Measurements from ENCODE around the gene SH3BP2. TPM values are rescaled to one million over a fixed set of nuclear protein-coding genes. Genes with fewer than 3 reads are reported as not detected.
A peak's percentile ranks its signal among the peaks of the same experiment; 100 is the strongest.

SH3BP2 gene
- polyA plus RNA-seq, 1 donor from 2014 or later: 22.7 TPM

DNA sequence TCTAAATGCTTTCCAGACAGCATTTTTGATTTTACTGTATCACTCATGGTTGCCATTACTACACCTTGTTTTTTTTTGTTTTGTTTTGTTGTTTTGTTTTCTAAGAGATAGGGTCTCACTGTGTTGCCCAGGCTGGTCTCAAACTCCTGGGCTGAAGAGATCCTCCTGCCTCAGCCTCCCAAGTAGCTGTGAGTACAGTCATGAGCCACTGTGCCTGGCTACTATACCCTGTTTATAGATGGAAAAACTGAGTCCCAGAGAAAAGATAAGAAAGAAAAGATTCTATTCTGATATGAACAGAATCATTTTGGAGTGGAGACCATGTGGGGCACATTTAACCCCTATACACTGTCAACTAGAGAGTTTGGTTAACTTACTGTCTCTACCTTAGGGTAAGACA lies 70.8 kb downstream of the SH3BP2 start:
- peaks cover 4% of the 10 kb centered on the region for H3K36me3 Mint-ChIP-seq
- no peaks in the 10 kb centered on the region for H3K27me3 Mint-ChIP-seq
- no peak overlapping the region for H3K4me3 Mint-ChIP-seq
- no peaks in the 10 kb centered on the region for H3K9me3 Mint-ChIP-seq
- no peak overlapping the region for H3K27ac Mint-ChIP-seq
- H3K4me1 Mint-ChIP-seq: peaks cover 62 to 76% (median 69%) of the 10 kb centered on the region in 3 donors

DNA sequence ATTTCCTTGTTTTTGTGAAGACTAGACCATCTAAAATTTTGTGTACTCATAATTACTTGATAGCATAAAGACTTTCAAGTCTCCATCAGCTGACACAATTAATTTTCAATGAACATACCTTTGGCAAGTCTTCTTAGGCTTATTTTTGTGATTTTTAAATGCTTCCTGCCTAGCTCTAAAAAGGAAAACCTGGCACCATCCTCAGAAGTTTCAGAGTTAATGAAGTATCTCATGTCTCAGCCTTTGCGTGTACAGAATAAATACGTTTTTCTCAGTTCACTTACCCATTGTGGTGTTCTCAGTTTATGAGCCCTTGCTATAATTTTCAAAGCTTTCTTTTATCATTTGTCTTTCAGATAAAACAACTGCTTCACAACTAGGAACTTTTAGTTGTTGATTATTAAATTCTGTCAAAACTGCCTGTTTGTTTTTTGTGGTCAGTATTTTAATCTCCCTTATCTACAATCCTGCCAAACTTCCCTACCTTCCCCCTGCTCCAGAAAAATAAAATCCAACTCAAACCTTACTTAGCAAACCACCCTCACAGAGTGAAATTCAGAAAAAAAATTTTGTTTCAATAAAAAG lies 72.4 kb downstream of the SH3BP2 start:
- Mint-ChIP-seq H3K27me3 (no peaks in the 10 kb centered on the region), H3K36me3 (no peaks in the 10 kb centered on the region), H3K4me1 (peaks cover 64 to 73% (median 67%) of the 10 kb centered on the region in 3 donors), H3K27ac (peak overlapping the region in 2 of 3 donors; percentile 5 to 67), H3K9me3 (no peaks in the 10 kb centered on the region), H3K4me3 (peak overlapping the region in 1 of 4 donors; percentile 73)

DNA sequence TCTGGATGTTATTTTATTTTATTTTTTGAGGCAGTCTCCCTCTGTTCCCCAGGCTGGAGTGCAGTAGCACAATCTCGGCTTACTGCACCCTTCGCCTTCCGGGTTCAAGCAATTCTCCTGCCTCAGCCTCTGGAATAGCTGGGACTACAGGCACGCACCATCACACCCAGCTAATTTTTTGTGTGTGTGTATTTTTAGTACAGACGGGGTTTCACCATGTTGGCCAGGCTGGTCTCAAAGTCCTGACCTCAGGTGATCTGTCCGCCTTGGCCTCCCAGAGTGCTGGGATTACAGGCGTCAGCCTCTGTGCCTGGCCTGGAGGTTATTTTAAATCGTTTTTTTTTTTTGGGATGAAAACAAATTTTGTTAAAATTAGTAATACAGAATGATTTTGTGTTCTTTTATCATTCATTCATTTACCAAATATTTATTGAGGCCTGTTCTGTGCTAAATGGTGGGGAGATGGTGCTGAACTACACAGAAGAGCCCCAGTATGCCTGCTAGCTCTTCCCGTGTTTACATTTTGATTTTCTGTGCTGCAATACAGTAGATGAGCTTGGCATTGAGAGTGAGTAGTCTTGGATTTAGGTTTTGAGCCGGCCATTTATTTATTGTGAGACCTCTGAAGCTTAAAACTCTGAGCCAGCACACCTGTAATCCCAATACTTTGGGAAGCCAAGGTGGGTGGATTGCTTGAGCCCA lies 73.4 kb downstream of the SH3BP2 start:
- peak overlapping the region in 1 of 3 donors; percentile 67 for H3K27ac Mint-ChIP-seq

DNA sequence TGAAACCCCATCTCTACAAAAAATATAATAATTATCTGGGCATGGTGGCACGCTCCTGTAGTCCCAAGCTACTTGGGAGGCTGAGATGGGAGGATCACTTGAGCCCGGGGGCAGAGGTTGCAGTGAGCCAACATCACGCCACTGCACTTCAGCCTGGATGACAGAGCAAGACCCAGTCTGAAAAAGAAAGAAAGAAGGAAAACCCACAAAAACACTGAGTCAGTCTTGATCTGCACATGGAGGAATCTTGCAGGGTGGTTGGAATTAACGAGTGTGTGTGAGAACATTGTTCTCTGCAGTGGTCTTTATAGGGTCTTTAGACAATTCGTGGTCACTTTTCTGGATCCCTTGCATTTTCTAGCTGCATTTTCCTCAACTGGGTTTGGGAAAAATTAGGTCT lies 74.0 kb downstream of the SH3BP2 start:
- Mint-ChIP-seq H3K4me1 (peaks cover 56 to 67% (median 60%) of the 10 kb centered on the region in 3 donors), H3K27me3 (no peaks in the 10 kb centered on the region), H3K4me3 (no peak overlapping the region), H3K9me3 (no peaks in the 10 kb centered on the region), H3K27ac (no peak overlapping the region), H3K36me3 (peaks cover under 1% of the 10 kb centered on the region)

More for the DNA sequence above, 73.4 kb downstream of the SH3BP2 start:
- Mint-ChIP-seq H3K4me3 (no peak overlapping the region), H3K36me3 (no peaks in the 10 kb centered on the region), H3K4me1 (peaks cover 56 to 67% (median 62%) of the 10 kb centered on the region in 3 donors), H3K9me3 (no peaks in the 10 kb centered on the region), H3K27me3 (no peaks in the 10 kb centered on the region)

DNA sequence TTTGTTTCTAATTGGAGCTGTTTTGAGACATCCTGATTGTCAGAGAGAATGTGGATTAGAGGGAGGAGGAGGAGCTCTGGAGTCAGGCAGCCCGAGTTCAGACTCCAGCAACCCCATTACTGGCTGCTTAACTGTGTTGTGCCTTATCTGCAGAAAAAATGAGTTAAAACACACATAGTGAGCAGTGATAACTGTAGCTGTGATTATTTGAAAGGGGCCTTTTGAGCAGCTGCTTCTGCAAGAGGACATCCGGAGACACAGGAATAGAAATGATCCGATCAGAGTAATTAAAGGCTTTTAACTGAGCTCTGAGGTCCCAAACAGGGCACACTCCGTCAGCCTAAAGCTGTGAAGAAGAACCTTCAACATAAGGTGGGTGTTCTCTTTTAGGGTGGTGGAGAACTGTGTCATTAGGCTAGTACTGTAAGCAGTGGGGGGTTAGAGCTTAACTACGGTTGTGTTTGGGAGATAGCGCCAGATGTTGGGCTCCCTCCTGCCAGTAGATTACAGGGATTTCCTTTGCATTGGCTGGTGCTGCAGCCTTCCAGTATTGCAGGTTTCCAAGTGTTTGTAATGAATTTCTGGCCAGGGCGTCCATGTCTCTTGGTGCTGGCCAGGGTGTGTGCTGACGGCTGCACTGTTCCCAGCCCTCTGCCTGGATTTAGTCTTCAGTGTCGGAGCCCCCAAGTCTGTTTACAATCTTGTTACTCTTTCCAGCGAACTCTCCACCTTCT lies 75.0 kb downstream of the SH3BP2 start:
- H3K4me3 Mint-ChIP-seq: peak overlapping the region in 2 of 4 donors; percentile 41 to 55
- peak overlapping the region in 2 of 3 donors; percentile 2 to 25 for H3K27ac Mint-ChIP-seq
- no peaks in the 10 kb centered on the region for H3K9me3 Mint-ChIP-seq
- no peaks in the 10 kb centered on the region for H3K27me3 Mint-ChIP-seq
- peaks cover 51 to 59% (median 52%) of the 10 kb centered on the region in 3 donors for H3K4me1 Mint-ChIP-seq
- H3K36me3 Mint-ChIP-seq: peaks cover 2% of the 10 kb centered on the region

DNA sequence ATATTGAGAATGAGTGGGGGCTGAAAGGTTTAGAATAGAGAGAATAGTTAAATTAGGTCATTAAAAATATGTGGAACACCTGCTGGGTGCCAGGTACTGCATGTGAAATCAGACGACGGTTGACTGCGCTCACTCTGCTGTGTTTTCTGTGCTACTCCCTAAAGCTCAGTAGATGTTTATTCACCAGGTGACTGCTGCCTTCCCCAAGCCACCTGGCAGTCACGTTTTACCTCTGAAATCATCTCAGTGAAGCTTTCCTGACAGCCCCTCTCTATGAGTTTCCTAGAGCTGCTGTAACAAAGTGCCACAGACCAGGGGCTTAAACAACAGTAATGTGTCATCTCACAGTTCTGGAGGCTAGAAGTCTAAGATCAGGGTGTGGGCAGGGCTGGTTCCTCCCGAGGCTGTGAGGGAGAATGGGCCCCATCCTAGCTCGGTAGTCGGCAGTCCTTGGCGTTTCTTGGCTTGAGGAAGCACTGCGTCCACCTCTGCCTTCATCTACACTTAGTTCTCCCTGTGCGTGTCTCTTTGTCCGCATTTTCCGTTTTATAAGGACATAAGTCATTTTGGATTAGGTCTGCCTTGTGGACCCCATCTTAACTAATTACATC lies 76.1 kb downstream of the SH3BP2 start:
- H3K4me1 Mint-ChIP-seq: peaks cover 47 to 58% (median 58%) of the 10 kb centered on the region in 3 donors
- peaks cover 2% of the 10 kb centered on the region for H3K36me3 Mint-ChIP-seq
- H3K27ac Mint-ChIP-seq: peak overlapping the region in 1 of 3 donors; percentile 41
- H3K27me3 Mint-ChIP-seq: no peaks in the 10 kb centered on the region
- peak overlapping the region in 1 of 4 donors; percentile 37 for H3K4me3 Mint-ChIP-seq
- H3K9me3 Mint-ChIP-seq: no peaks in the 10 kb centered on the region

DNA sequence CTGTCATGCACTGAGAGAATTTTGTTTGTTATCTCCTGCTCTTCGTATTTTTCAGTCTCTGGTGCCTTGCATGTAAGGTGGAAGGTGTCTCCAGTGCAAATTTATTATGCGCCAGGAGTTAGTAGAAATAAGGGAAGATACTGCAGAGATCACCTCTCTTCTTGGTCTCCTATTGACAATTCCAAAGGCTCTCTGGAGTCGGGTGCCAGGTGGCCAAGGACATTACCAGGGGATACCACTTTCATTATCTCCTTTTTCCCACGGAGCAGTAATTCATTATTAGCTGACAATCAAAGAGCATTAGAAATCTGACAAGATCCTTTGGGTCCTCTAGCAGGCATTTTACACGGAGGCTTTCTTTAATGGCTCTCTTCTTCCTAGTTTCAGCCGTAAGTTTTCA lies 76.8 kb downstream of the SH3BP2 start:
- peaks cover 2% of the 10 kb centered on the region for H3K36me3 Mint-ChIP-seq
- no peak overlapping the region for H3K4me3 Mint-ChIP-seq
- H3K27me3 Mint-ChIP-seq: no peaks in the 10 kb centered on the region
- H3K9me3 Mint-ChIP-seq: no peaks in the 10 kb centered on the region
- peaks cover 45 to 56% (median 55%) of the 10 kb centered on the region in 3 donors for H3K4me1 Mint-ChIP-seq
- peak overlapping the region in 1 of 3 donors; percentile 41 for H3K27ac Mint-ChIP-seq

DNA sequence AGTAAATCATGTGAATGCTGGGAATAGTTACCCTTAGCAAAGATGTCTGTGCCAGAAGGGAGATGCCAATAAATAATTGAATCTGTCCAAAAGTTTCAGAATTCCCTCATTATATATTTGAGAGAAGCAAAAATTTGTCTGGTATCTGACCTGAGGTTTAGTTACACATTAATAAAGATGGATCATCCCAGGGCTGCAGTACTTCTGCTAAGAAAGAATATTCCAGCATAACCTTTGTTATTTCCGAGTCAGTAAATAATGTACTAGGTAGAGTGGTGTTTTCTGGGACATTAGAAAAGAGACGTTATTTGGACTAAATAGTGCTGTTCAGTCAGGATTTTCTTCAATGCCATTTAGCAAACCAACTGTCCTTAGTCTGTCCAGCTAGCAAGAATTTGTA lies 77.2 kb downstream of the SH3BP2 start:
- H3K4me3 Mint-ChIP-seq: no peak overlapping the region
- no peaks in the 10 kb centered on the region for H3K27me3 Mint-ChIP-seq
- no peaks in the 10 kb centered on the region for H3K9me3 Mint-ChIP-seq
- H3K4me1 Mint-ChIP-seq: peaks cover 40 to 52% (median 52%) of the 10 kb centered on the region in 3 donors
- peaks cover 2% of the 10 kb centered on the region for H3K36me3 Mint-ChIP-seq
- no peak overlapping the region for H3K27ac Mint-ChIP-seq

DNA sequence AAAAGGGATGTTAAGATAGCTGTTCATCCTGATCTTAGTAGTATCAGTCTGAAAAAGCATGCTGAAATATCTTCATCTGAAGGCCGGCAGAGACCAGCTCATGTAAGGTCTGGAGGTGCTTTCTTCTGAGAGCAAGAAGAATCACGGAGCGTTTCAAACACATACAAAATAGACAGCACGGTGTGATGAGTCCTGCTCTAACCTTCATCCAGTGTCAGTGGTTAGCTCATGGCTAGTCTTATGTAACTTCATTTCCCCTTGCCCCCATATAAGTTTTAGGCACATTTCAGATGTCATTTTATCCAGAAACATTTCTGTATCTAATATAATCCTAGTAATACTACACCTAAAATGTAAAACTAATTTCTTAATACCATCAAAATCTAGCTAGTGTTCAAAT lies 78.6 kb downstream of the SH3BP2 start:
- no peaks in the 10 kb centered on the region for H3K27me3 Mint-ChIP-seq
- peaks cover 2% of the 10 kb centered on the region for H3K36me3 Mint-ChIP-seq
- no peaks in the 10 kb centered on the region for H3K9me3 Mint-ChIP-seq
- peaks cover 32 to 48% (median 47%) of the 10 kb centered on the region in 3 donors for H3K4me1 Mint-ChIP-seq
- peak overlapping the region in 1 of 4 donors; percentile 70 for H3K4me3 Mint-ChIP-seq
- peak overlapping the region in 2 of 3 donors; percentile 12 to 25 for H3K27ac Mint-ChIP-seq

DNA sequence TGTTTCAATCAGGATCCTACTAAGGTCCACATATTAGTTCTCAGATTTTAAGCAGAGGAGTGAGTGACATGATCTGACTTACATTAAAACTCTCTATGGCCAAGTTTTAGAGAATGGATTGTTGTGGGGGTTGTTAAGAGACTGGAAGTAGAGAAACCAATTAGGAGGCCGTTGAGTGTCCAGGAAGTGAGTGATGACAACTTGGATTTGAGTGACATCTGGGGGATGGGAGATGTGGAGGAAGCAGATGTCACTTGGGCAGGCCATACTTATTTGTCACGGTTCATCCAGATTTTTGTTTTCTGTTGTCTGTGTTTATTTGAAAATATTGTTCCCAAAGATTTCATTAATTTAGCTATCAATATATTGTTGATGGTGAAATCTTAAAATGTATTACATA lies 79.0 kb downstream of the SH3BP2 start:
- Mint-ChIP-seq H3K4me3 (peak overlapping the region in 2 of 4 donors; percentile 70 to 73), H3K27me3 (no peaks in the 10 kb centered on the region), H3K4me1 (peaks cover 31 to 48% (median 47%) of the 10 kb centered on the region in 3 donors)

DNA sequence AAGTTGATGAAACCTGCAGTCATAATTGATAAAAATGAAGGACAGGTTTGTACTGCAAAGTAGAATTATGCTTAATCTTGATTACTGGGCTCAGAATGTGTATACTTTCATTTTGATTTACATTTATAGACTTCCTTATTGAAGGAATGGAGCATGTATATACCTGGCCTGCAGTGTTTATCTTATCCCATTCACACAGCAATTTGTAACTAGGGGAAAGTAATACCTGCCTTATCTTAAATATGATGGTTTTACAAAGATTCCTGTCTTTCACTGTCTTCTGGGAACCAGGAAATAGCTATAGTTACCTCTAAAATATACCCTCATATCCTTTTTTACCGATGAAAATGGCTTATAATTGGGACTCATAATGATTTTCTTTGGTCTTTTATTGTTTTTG lies 80.4 kb downstream of the SH3BP2 start:
- Mint-ChIP-seq H3K4me3 (no peak overlapping the region), H3K4me1 (peaks cover 34 to 44% (median 42%) of the 10 kb centered on the region in 3 donors), H3K27ac (no peak overlapping the region), H3K27me3 (no peaks in the 10 kb centered on the region), H3K36me3 (peaks cover 2% of the 10 kb centered on the region), H3K9me3 (no peaks in the 10 kb centered on the region)

More for the DNA sequence above, 79.0 kb downstream of the SH3BP2 start:
- peaks cover 2% of the 10 kb centered on the region for H3K36me3 Mint-ChIP-seq
- peak overlapping the region in 2 of 3 donors; percentile 12 to 25 for H3K27ac Mint-ChIP-seq
- no peaks in the 10 kb centered on the region for H3K9me3 Mint-ChIP-seq

DNA sequence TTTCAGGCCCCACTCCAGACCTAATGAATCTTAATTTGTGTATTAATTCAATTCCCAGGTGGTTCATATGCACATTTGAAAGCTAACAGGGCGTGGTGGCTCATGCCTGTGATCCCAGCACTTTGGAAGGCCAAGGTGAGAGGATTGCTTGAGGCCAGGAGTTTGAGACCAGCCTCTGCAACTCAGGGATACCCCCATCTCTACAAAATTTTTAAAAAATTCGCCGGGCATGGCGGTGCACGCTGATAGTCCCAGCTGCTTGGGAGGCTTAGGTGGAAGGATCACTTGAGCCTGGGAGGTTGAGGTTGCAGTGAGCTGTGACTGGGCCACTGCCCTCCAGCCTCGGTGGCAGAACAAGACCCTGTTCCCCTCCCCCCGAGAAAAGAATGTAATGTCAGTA lies 82.0 kb downstream of the SH3BP2 start:
- peaks cover 2% of the 10 kb centered on the region for H3K36me3 Mint-ChIP-seq
- no peaks in the 10 kb centered on the region for H3K9me3 Mint-ChIP-seq
- H3K27ac Mint-ChIP-seq: no peak overlapping the region
- H3K4me1 Mint-ChIP-seq: peaks cover 30 to 38% (median 34%) of the 10 kb centered on the region in 3 donors
- no peak overlapping the region for H3K4me3 Mint-ChIP-seq
- H3K27me3 Mint-ChIP-seq: no peaks in the 10 kb centered on the region

DNA sequence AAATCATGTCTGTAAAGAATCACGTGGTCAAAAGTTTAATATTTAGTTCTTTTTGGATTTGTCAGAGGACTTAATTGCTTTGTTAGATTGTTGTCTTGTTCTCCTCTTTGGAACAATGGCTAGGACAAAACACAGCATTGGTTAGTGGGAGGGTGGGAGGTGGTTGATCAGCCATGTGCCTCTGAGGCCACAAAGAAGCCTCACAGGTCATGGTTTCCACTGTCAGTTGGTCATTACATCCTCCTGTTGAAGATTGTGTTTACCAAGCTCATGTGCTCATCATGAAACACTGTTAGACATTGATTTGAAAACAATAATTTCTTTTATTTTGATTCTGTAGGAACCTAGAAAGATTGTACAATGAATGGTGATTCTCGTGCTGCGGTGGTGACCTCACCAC lies 82.7 kb downstream of the SH3BP2 start:
- H3K4me1 Mint-ChIP-seq: peaks cover 27 to 33% (median 28%) of the 10 kb centered on the region in 3 donors
- no peak overlapping the region for H3K27ac Mint-ChIP-seq

DNA sequence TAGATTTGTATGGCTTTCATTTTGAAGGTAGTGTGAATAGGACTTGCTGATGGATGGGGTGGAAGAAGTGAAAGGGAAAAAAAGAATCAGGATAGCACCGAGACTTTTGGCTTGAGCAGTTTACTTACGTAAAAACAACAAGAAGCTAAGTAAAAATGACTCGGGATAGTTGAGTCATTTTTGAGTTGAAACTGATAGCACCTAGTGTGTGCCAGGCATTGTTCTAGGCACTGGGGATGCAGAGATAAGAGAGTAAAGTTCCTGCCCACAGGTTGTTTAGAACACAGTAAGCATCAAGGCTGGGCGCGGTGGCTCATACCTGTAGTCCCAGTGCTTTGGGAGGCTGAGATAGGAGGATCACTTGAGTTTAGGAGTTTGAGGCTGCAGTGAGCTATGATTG lies 85.5 kb downstream of the SH3BP2 start:
- Mint-ChIP-seq H3K36me3 (peaks cover 1% of the 10 kb centered on the region), H3K9me3 (no peaks in the 10 kb centered on the region), H3K4me1 (peaks cover 15 to 22% (median 15%) of the 10 kb centered on the region in 3 donors), H3K4me3 (no peak overlapping the region), H3K27me3 (no peaks in the 10 kb centered on the region), H3K27ac (no peak overlapping the region)

More for the DNA sequence above, 82.7 kb downstream of the SH3BP2 start:
- H3K36me3 Mint-ChIP-seq: peaks cover 3% of the 10 kb centered on the region
- no peak overlapping the region for H3K4me3 Mint-ChIP-seq
- H3K9me3 Mint-ChIP-seq: no peaks in the 10 kb centered on the region
- H3K27me3 Mint-ChIP-seq: no peaks in the 10 kb centered on the region

DNA sequence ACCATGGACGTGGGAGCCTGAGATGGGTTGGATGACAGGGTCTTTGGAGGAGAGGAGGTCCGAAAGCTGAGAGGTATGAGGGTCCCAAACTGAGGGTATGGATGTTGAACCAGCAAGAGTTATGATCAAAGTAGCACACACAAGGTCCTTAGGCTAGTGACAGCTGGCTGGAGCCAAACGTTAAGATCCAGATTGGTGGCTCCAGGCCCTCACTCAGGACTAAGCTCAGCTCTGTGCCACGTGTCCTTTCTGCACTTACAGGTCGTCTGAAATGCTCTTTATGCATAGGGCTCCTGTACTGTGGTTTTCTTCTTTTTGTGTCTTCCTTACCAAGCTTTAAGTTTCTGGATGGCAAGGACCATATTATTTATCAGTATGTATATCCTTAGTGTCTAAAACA lies 86.1 kb downstream of the SH3BP2 start:
- Mint-ChIP-seq H3K27me3 (no peaks in the 10 kb centered on the region), H3K9me3 (no peaks in the 10 kb centered on the region), H3K36me3 (peaks cover 1% of the 10 kb centered on the region), H3K27ac (no peak overlapping the region), H3K4me3 (no peak overlapping the region), H3K4me1 (peaks cover 13 to 18% (median 15%) of the 10 kb centered on the region in 3 donors)

All from IgD-negative memory B cell (primary cell).